Liver (tissue), 9 donors: ENCODE measurements around the gene GALNT6. TPM values are rescaled to one million over a fixed set of nuclear protein-coding genes. Genes with fewer than 3 reads are reported as not detected.

Experiments used
- DNase-seq: peaks from one replicate; pipeline ENCODE4 v3.0.0-alpha.2; 2017; ENCODE audit warnings: low spot score
- H3K27ac ChIP-seq, 2 donors: one replicate each; pipeline ENCODE4 v1.7.0; 2013; ENCODE audit warnings: inconsistent platforms in 2 of 2, low read length in 2 of 2, control low read depth in 1 of 2, low read depth in 1 of 2, mild to moderate bottlenecking in 1 of 2
- H3K27me3 ChIP-seq, 4 donors: one replicate each; pipeline versions ENCODE4 v1.6.1 to v1.7.0; 2013; ENCODE audit warnings: low read length in 3 of 4, inconsistent platforms in 1 of 4, mild to moderate bottlenecking in 1 of 4, moderate library complexity in 1 of 4; ENCODE audit not compliant: control insufficient read depth in 4 of 4, insufficient read depth in 4 of 4
- H3K36me3 ChIP-seq, 4 donors: one replicate each; pipeline versions ENCODE4 v1.6.1 to v1.7.0; 2013; ENCODE audit warnings: low read length in 3 of 4, mild to moderate bottlenecking in 3 of 4, low read depth in 1 of 4, moderate library complexity in 1 of 4; ENCODE audit not compliant: control insufficient read depth in 4 of 4, insufficient read depth in 3 of 4
- H3K4me1 ChIP-seq, 4 donors: one replicate each; pipeline versions ENCODE4 v1.6.1 to v1.7.0; 2013; ENCODE audit warnings: low read length in 3 of 4, mild to moderate bottlenecking in 3 of 4, moderate library complexity in 1 of 4; ENCODE audit not compliant: control insufficient read depth in 4 of 4, insufficient read depth in 4 of 4
- H3K4me3 ChIP-seq, 3 donors: one replicate each; pipeline versions ENCODE4 v1.6.1 to v1.7.0; 2013; ENCODE audit warnings: low read length in 3 of 3, control low read depth in 1 of 3, low read depth in 1 of 3, mild to moderate bottlenecking in 1 of 3
- H3K9ac ChIP-seq, 2 donors: one replicate each; pipeline ENCODE4 v1.7.0; 2013; ENCODE audit warnings: low read length in 2 of 2, mild to moderate bottlenecking in 2 of 2, moderate library complexity in 2 of 2, control low read depth in 1 of 2, low read depth in 1 of 2
- H3K9me3 ChIP-seq, 4 donors: one replicate each; pipeline versions ENCODE4 v1.6.1 to v1.7.0; 2013; ENCODE audit warnings: low read length in 3 of 4; ENCODE audit not compliant: control insufficient read depth in 4 of 4
- EGR1 ChIP-seq, 2 donors: IDR thresholded peaks; 2 replicates each; pipeline ENCODE4 v1.6.1; 2016 to 2018; ENCODE audit warnings: antibody characterized with exemption in 2 of 2, low read depth in 2 of 2
- FOXA1 ChIP-seq: IDR thresholded peaks from 2 replicates; pipeline ENCODE4 v1.6.1; 2016; ENCODE audit warnings: antibody characterized with exemption
- GABPA ChIP-seq, 2 donors: IDR thresholded peaks in 1 of 2; conservative IDR thresholded peaks in 1 of 2; 2 replicates each; pipeline ENCODE4 v1.6.1; 2016; ENCODE audit warnings: antibody characterized with exemption in 2 of 2, mild to moderate bottlenecking in 1 of 2, moderate library complexity in 1 of 2
- HNF4A ChIP-seq, 2 donors: conservative IDR thresholded peaks; 2 replicates each; pipeline ENCODE4 v1.6.1; 2016; ENCODE audit warnings: antibody characterized with exemption in 2 of 2, mild to moderate bottlenecking in 2 of 2
- HNF4G ChIP-seq: IDR thresholded peaks from 2 replicates; pipeline ENCODE4 v1.6.1; 2016; ENCODE audit warnings: antibody characterized with exemption
- JUND ChIP-seq, 2 donors: IDR thresholded peaks; 2 replicates each; pipeline ENCODE4 v1.6.1; 2016; ENCODE audit warnings: antibody characterized with exemption in 2 of 2
- NR2F2 ChIP-seq: IDR thresholded peaks from 2 replicates; pipeline ENCODE4 v1.6.1; 2016; ENCODE audit warnings: antibody characterized with exemption
- RAD21 ChIP-seq, 2 donors: IDR thresholded peaks; 2 replicates each; pipeline ENCODE4 v1.6.1; 2016; ENCODE audit warnings: antibody characterized with exemption in 2 of 2, mild to moderate bottlenecking in 2 of 2
- RXRA ChIP-seq, 2 donors: IDR thresholded peaks; 2 replicates each; pipeline ENCODE4 v1.6.1; 2017 to 2018; ENCODE audit warnings: antibody characterized with exemption in 2 of 2, mild to moderate bottlenecking in 1 of 2
- TAF1 ChIP-seq: conservative IDR thresholded peaks from 2 replicates; pipeline ENCODE4 v1.6.1; 2016; ENCODE audit warnings: antibody characterized with exemption, mild to moderate bottlenecking
- YY1 ChIP-seq: IDR thresholded peaks from 2 replicates; pipeline ENCODE4 v1.6.1; 2016; ENCODE audit warnings: antibody characterized with exemption, mild to moderate bottlenecking
- WGBS: extraction: QIAGEN DNeasy Blood & Tissue Kit; methylation state at CpG from one replicate; pipeline ENCODE4 v1.1.7; 2013; 5-methylcytosine and 5-hydroxymethylcytosine counted together
- polyA plus RNA-seq, 2 donors: library from polyadenylated mRNA; stranded (reverse) in 1 of 2; unstranded in 1 of 2; fragments of 200-250 nt in 1 of 2; fragments of >200 nt in 1 of 2; fragmentation: Nextera tagmentation in 1 of 2; extraction: Ambion mirVana in 1 of 2; gene quantifications; one replicate each; pipeline versions ENCODE4 v1.2.1 to v1.2.3, GENCODE V29; 2013 to 2015
- total RNA-seq, 2 donors: library from RNA; depleted of rRNA; stranded (reverse); fragments of >200 nt; gene quantifications; one replicate each; pipeline ENCODE4 v1.2.3, GENCODE V29; 2014
- TF ChIP-seq, protein P1 (sequence below): IDR thresholded peaks from 2 replicates; pipeline ENCODE4 v1.6.1; 2016; ENCODE audit warnings: antibody characterized with exemption, mild to moderate bottlenecking
- TF ChIP-seq, protein P2 (sequence below): IDR thresholded peaks from 2 replicates; pipeline ENCODE4 v1.6.1; 2016; ENCODE audit warnings: antibody characterized with exemption
- TF ChIP-seq, protein P3 (sequence below): fragments of 150-350 bp; IDR thresholded peaks from 2 replicates; pipeline ENCODE4 v1.5.1; 2017; ENCODE audit warnings: improper control_type of control experiment, low read depth, low read length; ENCODE audit not compliant: missing input control
- TF ChIP-seq, protein P4 (sequence below): IDR thresholded peaks from 2 replicates; pipeline ENCODE4 v1.6.1; 2016; ENCODE audit warnings: antibody characterized with exemption
- TF ChIP-seq, protein P5 (sequence below): IDR thresholded peaks from 2 replicates; pipeline ENCODE4 v1.6.1; 2016; ENCODE audit warnings: antibody characterized with exemption
- donor health status: healthy.
- donor health status: healthy.
- donor health status: healthy.
- donor health status: healthy.
- donor health status: healthy.

The GALNT6 gene
- total and polyA plus RNA-seq, 4 donors, result 0.40 to 24.1 (median 1.2) TPM

DNA sequence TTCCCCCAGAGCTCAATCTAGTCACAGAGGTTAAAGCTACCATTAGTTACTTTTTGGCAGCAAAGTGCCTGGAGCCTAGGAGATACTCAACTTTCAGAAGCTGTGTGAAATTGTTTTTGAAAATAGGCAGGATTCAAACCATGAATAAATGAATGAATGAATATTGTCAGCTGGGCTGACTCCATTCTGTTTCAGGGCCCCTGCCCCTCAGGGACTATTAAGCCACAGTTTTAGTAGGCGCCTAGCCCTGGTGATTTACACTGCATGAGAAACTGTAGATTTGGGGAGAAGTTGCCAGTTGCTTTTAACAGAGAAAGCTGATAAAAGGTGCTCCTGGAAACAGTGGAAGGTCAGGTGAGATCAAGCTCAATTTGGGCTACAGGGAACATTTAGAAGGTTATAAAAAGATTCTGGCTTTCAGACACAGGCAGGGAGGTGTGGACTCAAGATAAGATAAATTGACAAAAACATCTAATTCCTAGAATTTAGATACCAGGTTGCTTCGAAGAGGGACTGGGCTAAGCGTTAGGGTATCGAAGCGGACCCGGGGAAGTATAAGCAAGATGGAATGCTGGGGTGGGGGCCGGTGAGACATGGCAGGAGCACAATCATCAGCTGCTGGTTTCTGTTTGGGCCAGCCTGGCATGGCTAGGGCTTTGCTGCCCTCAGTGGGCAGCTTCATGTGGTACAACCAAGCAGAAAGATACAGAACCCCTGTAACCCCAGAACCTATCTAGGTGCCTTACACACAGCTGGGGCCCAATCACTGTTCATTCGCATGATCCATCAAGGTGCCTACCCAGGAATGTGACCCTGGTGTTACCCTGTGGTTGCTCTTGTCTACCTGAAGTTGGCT, 29.8 kb downstream of the GALNT6 start:
- Histone ChIP-seq H3K9me3 (no peaks in the 10 kb centered on the region), H3K9ac (no peak overlapping the region), H3K27ac (no peak overlapping the region), H3K4me3 (no peak overlapping the region), H3K36me3 (no peaks in the 10 kb centered on the region), H3K27me3 (no peaks in the 10 kb centered on the region), H3K4me1 (no peaks in the 10 kb centered on the region)
- TF ChIP-seq RAD21 (IDR thresholded peaks at IDR 0.05) (no peak), EGR1 (IDR thresholded peaks at IDR 0.05; ENCODE audit: low read depth in 2 of 2) (no peak), HNF4G (no peak), GABPA (IDR thresholded peaks at IDR 0.05 in 1 of 2, conservative IDR thresholded peaks at IDR 0.05 in 1 of 2) (no peak), HNF4A (conservative IDR thresholded peaks at IDR 0.05) (no peak), NR2F2 (no peak), FOXA1 (no peak), JUND (IDR thresholded peaks at IDR 0.05) (no peak), RXRA (IDR thresholded peaks at IDR 0.05) (no peak), TAF1 (no peak), YY1 (no peak)
- TF ChIP-seq, protein P1, sequence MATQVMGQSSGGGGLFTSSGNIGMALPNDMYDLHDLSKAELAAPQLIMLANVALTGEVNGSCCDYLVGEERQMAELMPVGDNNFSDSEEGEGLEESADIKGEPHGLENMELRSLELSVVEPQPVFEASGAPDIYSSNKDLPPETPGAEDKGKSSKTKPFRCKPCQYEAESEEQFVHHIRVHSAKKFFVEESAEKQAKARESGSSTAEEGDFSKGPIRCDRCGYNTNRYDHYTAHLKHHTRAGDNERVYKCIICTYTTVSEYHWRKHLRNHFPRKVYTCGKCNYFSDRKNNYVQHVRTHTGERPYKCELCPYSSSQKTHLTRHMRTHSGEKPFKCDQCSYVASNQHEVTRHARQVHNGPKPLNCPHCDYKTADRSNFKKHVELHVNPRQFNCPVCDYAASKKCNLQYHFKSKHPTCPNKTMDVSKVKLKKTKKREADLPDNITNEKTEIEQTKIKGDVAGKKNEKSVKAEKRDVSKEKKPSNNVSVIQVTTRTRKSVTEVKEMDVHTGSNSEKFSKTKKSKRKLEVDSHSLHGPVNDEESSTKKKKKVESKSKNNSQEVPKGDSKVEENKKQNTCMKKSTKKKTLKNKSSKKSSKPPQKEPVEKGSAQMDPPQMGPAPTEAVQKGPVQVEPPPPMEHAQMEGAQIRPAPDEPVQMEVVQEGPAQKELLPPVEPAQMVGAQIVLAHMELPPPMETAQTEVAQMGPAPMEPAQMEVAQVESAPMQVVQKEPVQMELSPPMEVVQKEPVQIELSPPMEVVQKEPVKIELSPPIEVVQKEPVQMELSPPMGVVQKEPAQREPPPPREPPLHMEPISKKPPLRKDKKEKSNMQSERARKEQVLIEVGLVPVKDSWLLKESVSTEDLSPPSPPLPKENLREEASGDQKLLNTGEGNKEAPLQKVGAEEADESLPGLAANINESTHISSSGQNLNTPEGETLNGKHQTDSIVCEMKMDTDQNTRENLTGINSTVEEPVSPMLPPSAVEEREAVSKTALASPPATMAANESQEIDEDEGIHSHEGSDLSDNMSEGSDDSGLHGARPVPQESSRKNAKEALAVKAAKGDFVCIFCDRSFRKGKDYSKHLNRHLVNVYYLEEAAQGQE, result no peak
- TF ChIP-seq, protein P2, sequence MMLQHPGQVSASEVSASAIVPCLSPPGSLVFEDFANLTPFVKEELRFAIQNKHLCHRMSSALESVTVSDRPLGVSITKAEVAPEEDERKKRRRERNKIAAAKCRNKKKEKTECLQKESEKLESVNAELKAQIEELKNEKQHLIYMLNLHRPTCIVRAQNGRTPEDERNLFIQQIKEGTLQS, result no peak
- TF ChIP-seq, protein P3, sequence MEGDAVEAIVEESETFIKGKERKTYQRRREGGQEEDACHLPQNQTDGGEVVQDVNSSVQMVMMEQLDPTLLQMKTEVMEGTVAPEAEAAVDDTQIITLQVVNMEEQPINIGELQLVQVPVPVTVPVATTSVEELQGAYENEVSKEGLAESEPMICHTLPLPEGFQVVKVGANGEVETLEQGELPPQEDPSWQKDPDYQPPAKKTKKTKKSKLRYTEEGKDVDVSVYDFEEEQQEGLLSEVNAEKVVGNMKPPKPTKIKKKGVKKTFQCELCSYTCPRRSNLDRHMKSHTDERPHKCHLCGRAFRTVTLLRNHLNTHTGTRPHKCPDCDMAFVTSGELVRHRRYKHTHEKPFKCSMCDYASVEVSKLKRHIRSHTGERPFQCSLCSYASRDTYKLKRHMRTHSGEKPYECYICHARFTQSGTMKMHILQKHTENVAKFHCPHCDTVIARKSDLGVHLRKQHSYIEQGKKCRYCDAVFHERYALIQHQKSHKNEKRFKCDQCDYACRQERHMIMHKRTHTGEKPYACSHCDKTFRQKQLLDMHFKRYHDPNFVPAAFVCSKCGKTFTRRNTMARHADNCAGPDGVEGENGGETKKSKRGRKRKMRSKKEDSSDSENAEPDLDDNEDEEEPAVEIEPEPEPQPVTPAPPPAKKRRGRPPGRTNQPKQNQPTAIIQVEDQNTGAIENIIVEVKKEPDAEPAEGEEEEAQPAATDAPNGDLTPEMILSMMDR, result no peak
- TF ChIP-seq, protein P4, sequence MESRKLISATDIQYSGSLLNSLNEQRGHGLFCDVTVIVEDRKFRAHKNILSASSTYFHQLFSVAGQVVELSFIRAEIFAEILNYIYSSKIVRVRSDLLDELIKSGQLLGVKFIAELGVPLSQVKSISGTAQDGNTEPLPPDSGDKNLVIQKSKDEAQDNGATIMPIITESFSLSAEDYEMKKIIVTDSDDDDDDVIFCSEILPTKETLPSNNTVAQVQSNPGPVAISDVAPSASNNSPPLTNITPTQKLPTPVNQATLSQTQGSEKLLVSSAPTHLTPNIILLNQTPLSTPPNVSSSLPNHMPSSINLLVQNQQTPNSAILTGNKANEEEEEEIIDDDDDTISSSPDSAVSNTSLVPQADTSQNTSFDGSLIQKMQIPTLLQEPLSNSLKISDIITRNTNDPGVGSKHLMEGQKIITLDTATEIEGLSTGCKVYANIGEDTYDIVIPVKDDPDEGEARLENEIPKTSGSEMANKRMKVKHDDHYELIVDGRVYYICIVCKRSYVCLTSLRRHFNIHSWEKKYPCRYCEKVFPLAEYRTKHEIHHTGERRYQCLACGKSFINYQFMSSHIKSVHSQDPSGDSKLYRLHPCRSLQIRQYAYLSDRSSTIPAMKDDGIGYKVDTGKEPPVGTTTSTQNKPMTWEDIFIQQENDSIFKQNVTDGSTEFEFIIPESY, result no peak
- TF ChIP-seq, protein P5, sequence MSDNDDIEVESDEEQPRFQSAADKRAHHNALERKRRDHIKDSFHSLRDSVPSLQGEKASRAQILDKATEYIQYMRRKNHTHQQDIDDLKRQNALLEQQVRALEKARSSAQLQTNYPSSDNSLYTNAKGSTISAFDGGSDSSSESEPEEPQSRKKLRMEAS, result no peak
- 83% methylated on average over 8 of the region's 8 CpGs for WGBS
- no peak for DNase-seq
